ENCODE results near the gene ESYT3. TPM values are rescaled to one million over a fixed set of nuclear protein-coding genes. Genes with fewer than 3 reads are reported as not detected.

Gene ESYT3
- total RNA-seq, 1 experiment from 2014 or later, result 6.3 TPM

DNA sequence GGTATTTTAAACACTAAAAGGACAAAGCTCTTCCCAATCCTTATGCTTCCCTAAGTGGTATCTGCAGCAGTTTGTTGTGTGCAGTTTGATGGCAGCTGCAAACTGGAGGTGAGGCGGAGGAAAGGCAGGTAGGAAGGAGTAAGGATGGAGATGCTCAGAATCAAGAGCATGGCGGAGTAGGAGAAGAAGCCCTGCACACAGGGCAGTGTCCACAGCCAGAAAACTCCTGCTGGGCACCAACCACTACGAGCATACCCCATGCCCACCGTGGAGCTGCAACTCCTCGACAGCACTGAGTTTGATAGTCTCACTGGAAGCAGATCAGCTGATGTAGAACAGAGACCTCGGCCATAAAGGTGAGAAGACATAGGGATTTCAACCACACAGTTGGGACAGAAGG is 30.3 kb upstream of the ESYT3 start:
- Histone ChIP-seq H2BK5ac (ENCODE audit: insufficient read length, low read length) (no peak overlapping the region), H3K18ac (ENCODE audit: insufficient read length, low read depth, low read length) (no peak overlapping the region), H3K23ac (ENCODE audit: insufficient read length, low read depth, low read length) (no peak overlapping the region), H3K4me2 (ENCODE audit: insufficient read depth, insufficient read length, low read length) (no peak overlapping the region), H2BK15ac (ENCODE audit: low read depth, low read length) (no peak overlapping the region), H2BK20ac (ENCODE audit: low read depth, low read length, poor library complexity, severe bottlenecking) (no peak overlapping the region), H3T11ph (ENCODE audit: low read length) (no peak overlapping the region), H3K56ac (ENCODE audit: insufficient read length, low read depth, low read length) (no peak overlapping the region), H3K9me3 (ENCODE audit: control insufficient read depth, low read depth, low read length) (no peaks in the 10 kb centered on the region), H4K8ac (replicated peaks; ENCODE audit: insufficient read length, low read depth, low read length) (no peak overlapping the region), H3K4ac (ENCODE audit: low read depth, low read length) (no peak overlapping the region), H2BK120ac (ENCODE audit: low read depth, low read length, poor library complexity, severe bottlenecking) (no peak overlapping the region), H3K14ac (ENCODE audit: insufficient read depth, low read length) (no peak overlapping the region), H3K23me2 (ENCODE audit: insufficient read length, low read depth, low read length, poor library complexity, severe bottlenecking) (no peaks in the 10 kb centered on the region), H2AK5ac (ENCODE audit: insufficient read length, low read length) (no peak overlapping the region), H4K5ac (ENCODE audit: insufficient read length, low read depth, low read length) (no peak overlapping the region), H4K20me1 (ENCODE audit: control insufficient read depth, insufficient read depth, insufficient read length) (no peaks in the 10 kb centered on the region), H4K91ac (ENCODE audit: insufficient read length, low read depth, low read length) (no peak overlapping the region), H3K79me2 (ENCODE audit: insufficient read depth, low read length) (no peaks in the 10 kb centered on the region), H3K9ac (ENCODE audit: extremely low read depth, insufficient read length, low read length) (no peak overlapping the region), H3K4me1 (ENCODE audit: insufficient read depth, low read length) (peaks cover 16% of the 10 kb centered on the region; the same call in 1 of the 2 replicates), H3K27me3 (ENCODE audit: insufficient read depth, low read length) (no peaks in the 10 kb centered on the region), H2BK12ac (ENCODE audit: insufficient read length, low read depth, low read length) (no peak overlapping the region), H3K79me1 (ENCODE audit: insufficient read depth, low read depth, low read length, poor library complexity, severe bottlenecking) (no peaks in the 10 kb centered on the region), H2AFZ (ENCODE audit: low read length) (no peak overlapping the region), H3K27ac (ENCODE audit: insufficient read length, low read depth, low read length) (no peak overlapping the region)
- Mint-ChIP-seq H3K4me1 (peaks cover 39 to 46% of the 10 kb centered on the region in 2 experiments), H3K4me3 (no peak overlapping the region), H3K36me3 (ENCODE audit: insufficient read depth in 1 of 3, low read depth in 3 of 3) (peaks cover 30 to 57% (median 35%) of the 10 kb centered on the region in 3 experiments), H3K9me3 (peaks cover 3 to 6% of the 10 kb centered on the region in 2 experiments; a peak in 4 of 5 replicates), H3K27me3 (ENCODE audit: low read depth) (peaks cover 12% of the 10 kb centered on the region), H3K27ac (no peak overlapping the region)
- DNase-seq, result no peak
- TF ChIP-seq, protein P1, sequence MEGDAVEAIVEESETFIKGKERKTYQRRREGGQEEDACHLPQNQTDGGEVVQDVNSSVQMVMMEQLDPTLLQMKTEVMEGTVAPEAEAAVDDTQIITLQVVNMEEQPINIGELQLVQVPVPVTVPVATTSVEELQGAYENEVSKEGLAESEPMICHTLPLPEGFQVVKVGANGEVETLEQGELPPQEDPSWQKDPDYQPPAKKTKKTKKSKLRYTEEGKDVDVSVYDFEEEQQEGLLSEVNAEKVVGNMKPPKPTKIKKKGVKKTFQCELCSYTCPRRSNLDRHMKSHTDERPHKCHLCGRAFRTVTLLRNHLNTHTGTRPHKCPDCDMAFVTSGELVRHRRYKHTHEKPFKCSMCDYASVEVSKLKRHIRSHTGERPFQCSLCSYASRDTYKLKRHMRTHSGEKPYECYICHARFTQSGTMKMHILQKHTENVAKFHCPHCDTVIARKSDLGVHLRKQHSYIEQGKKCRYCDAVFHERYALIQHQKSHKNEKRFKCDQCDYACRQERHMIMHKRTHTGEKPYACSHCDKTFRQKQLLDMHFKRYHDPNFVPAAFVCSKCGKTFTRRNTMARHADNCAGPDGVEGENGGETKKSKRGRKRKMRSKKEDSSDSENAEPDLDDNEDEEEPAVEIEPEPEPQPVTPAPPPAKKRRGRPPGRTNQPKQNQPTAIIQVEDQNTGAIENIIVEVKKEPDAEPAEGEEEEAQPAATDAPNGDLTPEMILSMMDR (conservative IDR thresholded peaks at IDR 0.05), result no peak
- no CpG with 5 or more reads among the region's 6 CpGs for WGBS (ENCODE audit: extremely low coverage, insufficient read length, low lambda C conversion rate)
